Middle frontal gyrus (tissue), 1 donor: Measurements from ENCODE around the gene PDZD4.

Experiments used
- DNase-seq: peaks from one replicate; pipeline ENCODE4 v3.0.0-alpha.2; 2015; ENCODE audit warnings: low spot score; ENCODE audit errors: extremely low spot score

The PDZD4 gene

GRCh38 chrX:153812220-153812619 is 18.1 kb downstream of the PDZD4 start:
- DNase-seq: no peak

- DNase-seq: no peak
These were observed 22.4 kb downstream of the PDZD4 start for GRCh38 chrX:153807976-153808375.

- DNase-seq: no peak
These were observed 23.3 kb downstream of the PDZD4 start for GRCh38 chrX:153806999-153807575.

- DNase-seq: no peak
These were observed 24.9 kb downstream of the PDZD4 start for GRCh38 chrX:153805436-153805835.

- DNase-seq: no peak
These were observed 25.7 kb downstream of the PDZD4 start for GRCh38 chrX:153804621-153805020.

GRCh38 chrX:153804100-153804595 is 26.2 kb downstream of the PDZD4 start:
- DNase-seq: no peak

- DNase-seq: no peak
These were observed 26.9 kb downstream of the PDZD4 start for GRCh38 chrX:153803211-153804099.

- no peak for DNase-seq
These were observed 27.8 kb downstream of the PDZD4 start for GRCh38 chrX:153802513-153803045.

GRCh38 chrX:153801669-153802068 is 28.7 kb downstream of the PDZD4 start:
- DNase-seq: no peak

- no peak for DNase-seq
These were observed 29.6 kb downstream of the PDZD4 start for GRCh38 chrX:153800746-153801145.

- no peak for DNase-seq
These were observed 30.1 kb downstream of the PDZD4 start for GRCh38 chrX:153800177-153800722.

- DNase-seq: no peak
These were observed 31.0 kb downstream of the PDZD4 start for GRCh38 chrX:153799326-153799725.

GRCh38 chrX:153797415-153798015 is 32.8 kb downstream of the PDZD4 start:
- no peak for DNase-seq

- no peak for DNase-seq
These were observed 35.2 kb downstream of the PDZD4 start for GRCh38 chrX:153794897-153795816.

GRCh38 chrX:153794018-153794896 is 36.1 kb downstream of the PDZD4 start, which contains the start of the genes IDH3G and SSR4:
Gene IDH3G (minus strand): TSS chrX:153794375. CDS start chrX:153794326, 49 bp downstream.
Gene SSR4 (plus strand): TSS chrX:153794668. CDS start chrX:153794688, 20 bp downstream.
- DNase-seq: peak; percentile 83

- DNase-seq: no peak
These were observed 37.1 kb downstream of the PDZD4 start for GRCh38 chrX:153793291-153793690.

- DNase-seq: no peak
These were observed 38.0 kb downstream of the PDZD4 start for GRCh38 chrX:153792368-153792767.

- no peak for DNase-seq
These were observed 39.1 kb downstream of the PDZD4 start for GRCh38 chrX:153791104-153791852.

GRCh38 chrX:153789654-153790053 is 40.7 kb downstream of the PDZD4 start:
- DNase-seq: no peak
